ENCODE measurements around the gene IRF1.
"Not testable (repeated sequence)": the region's sequence is repeated elsewhere in the genome, so short reads cannot be mapped to it uniquely, and the experiment has no call there.

Gene IRF1, protein sequence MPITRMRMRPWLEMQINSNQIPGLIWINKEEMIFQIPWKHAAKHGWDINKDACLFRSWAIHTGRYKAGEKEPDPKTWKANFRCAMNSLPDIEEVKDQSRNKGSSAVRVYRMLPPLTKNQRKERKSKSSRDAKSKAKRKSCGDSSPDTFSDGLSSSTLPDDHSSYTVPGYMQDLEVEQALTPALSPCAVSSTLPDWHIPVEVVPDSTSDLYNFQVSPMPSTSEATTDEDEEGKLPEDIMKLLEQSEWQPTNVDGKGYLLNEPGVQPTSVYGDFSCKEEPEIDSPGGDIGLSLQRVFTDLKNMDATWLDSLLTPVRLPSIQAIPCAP

GRCh38 chr5:132490484-132491367, at the start of gene IRF1:
Gene IRF1, minus strand, starts transcription at chr5:132490773. Its CDS starts 1,295 bp downstream, at chr5:132489478.
- DNase-seq (ENCODE audit: low spot score): peak; percentile 98

DNA sequence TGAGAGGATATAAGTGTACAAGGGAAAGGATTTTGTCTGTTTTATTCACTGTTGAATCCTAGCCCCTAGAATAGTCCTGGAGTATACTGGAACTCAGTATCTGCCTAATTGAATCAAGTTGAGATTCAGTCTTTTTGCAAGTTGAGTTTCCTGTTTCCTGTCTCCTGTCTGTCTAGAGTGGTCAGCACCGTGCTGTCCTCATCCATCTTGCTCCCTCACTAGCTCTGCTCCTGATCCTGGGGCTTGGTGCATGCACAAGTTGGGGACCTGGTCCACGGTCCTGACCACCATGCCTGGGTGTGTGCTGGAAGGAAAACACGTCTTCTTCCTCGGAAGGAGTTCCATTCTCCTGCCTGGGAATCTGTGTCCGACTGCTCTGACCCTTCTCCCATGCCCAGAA, 49.6 kb upstream of the IRF1 start:
- no peak for DNase-seq (ENCODE audit: low spot score)

DNA sequence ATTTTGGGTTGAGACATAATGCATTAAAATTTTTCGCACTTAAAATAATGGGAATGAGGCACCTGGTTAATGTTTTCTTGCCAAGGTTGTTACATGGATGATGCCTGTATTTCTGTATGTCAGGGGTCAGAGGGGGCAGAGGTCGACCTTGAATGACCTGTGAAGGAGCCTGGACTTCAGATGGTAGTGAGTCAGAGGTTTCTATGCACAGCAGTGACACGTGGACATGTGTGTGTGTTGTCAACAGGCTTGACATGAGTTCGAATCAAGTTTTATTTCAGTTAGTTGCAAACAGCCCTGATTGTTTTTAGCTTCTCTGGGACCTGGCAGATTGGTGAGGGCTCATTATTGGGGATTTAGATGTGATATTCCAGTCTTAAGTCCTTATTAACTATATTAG, 49.1 kb upstream of the IRF1 start:
- DNase-seq (ENCODE audit: low spot score): no peak

DNA sequence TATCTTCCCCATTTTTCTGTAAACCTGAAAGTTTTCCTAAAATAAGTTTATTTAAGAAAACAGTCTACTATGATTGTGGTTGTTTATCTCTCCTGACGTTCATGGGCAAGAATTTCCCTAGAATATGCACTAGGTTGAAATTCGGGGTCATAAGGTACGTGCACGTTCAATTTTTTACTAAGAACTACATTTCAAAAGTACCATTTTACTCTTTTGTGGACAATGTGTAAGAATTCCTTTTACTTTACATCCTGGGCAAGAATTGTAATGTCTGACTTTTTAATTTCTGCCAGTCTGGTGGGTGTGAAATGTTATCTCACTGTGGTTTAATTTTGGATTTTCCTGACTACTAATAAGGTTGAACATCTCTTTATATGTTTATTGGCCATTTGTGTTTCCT, 40.4 kb upstream of the IRF1 start:
- no peak for DNase-seq (ENCODE audit: low spot score)

GRCh38 chr5:132528866-132529634, 38.5 kb upstream of the IRF1 start:
- DNase-seq (ENCODE audit: low spot score): no peak

DNA sequence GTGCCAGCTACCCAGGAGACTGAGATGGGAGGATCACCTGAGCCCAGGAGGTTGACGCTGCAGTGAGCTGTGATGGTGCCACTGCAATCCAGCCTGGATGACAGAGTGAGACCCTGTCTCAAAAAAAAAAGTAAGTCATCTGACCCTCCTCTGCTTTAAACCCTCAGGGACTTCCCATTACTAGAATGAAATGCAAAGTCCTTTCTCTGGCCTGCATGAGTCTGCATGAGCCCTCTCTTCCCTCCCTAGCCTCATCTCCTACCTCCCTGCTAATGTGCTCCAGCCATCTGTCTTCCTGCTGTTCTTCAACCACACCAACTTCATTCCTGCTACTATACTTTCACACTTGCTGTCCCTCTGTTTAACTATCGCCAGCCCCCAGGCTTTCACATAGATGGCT, 37.4 kb upstream of the IRF1 start:
- no peak for DNase-seq (ENCODE audit: low spot score)

DNA sequence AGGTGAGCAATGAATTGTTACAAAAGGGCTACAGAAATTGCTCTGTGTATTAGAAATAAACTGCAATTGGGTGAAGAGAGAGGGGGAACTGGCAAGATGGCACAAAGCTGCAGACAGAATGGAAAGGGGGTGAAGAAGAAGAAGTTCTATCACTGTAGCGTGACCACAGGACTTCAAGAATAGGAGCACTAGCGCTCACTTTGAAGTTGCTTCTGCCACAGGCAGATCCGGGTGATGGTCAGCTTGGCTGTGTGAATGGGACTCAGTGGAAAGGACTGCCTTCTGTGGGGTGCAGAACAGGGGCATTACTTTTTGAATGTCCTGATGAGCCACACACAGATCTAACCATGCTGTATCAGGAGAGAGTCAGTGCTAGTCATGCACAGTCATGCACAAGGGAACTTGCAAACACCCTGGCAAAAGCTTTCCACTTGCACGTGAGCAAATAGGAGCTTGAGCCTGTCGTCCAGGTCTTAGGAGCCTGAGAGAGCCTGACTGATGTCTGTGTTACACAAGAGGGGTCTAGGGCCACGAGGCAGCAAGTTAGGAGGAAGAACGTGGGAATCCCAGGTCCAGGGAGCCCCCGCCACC, 36.5 kb upstream of the IRF1 start:
- no peak for DNase-seq (ENCODE audit: low spot score)

GRCh38 chr5:132526290-132526973, 35.9 kb upstream of the IRF1 start:
- DNase-seq (ENCODE audit: low spot score): peak; percentile 38

GRCh38 chr5:132525299-132525724, 34.7 kb upstream of the IRF1 start:
- DNase-seq (ENCODE audit: low spot score): no peak

DNA sequence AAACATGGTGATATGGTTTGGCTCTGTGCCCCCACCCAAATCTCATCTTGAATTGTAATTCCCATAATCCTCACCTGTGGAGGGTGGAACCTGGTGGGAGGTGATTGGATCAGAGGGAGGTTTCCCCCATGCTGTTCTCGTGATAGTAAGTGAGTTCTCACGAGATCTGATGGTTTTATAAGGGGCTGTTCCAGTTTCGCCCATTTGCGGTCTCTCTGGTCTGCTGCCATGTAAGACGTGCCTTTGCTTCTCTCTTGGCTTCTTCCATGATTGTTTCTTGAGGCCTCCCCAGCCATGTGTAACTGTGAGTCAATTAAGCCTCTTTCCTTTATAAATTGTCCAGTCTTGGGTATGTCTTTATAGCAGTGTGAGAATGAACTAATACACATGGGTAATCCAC, 34.3 kb upstream of the IRF1 start:
- not testable (repeated sequence) for DNase-seq (ENCODE audit: low spot score)

- DNase-seq (ENCODE audit: low spot score): not testable (repeated sequence)
Measured at GRCh38 chr5:132522067-132522466, 31.5 kb upstream of the IRF1 start.

DNA sequence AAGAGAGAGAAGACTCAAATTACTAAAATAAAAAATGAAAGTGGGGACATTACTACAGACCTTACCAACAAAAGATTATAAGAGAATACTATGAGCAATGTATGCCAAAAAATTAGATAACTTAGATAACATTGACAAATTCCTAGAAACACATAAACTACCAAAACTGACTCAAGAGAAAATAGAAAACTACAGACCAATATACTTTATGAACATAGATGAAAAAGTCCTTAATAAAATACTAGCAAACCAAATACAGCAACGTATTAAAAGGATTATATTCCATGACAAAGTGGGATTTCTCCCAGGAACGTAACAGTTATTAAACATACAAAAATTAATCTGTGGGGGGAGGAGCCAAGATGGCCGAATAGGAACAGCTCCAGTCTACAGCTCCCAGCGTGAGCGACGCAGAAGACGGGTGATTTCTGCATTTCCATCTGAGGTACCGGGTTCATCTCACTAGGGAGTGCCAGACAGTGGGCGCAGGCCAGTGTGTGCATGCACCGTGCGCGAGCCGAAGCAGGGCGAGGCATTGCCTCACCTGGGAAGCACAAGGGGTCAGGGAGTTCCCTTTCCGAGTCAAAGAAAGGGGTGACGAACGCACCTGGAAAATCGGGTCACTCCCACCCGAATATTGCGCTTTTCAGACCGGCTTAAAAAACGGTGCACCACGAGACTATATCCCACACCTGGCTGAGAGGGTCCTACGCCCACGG, 23.2 kb upstream of the IRF1 start:
- not testable (repeated sequence) for DNase-seq (ENCODE audit: low spot score)

DNA sequence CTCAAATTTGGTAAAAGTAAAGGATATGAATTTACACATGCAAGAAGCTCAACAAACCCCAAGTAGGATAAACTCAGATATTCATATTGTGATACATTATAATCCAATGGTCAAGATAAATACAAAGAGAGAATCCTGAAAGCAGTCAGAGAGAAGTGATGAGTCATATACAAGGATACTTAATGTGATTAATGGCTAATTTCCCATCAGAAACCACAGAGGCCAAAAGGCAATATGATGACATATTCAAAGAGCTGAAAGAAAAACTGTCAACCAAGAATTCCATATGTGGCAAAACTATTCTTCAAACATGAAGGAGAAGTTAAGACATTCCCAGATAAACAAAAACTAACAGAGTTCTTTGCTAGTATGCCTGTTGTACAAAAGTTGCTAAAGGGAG, 19.5 kb upstream of the IRF1 start:
- DNase-seq (ENCODE audit: low spot score): peak; percentile 60

- DNase-seq (ENCODE audit: low spot score): peak; percentile 87
Measured at GRCh38 chr5:132506094-132506692, 15.6 kb upstream of the IRF1 start.

DNA sequence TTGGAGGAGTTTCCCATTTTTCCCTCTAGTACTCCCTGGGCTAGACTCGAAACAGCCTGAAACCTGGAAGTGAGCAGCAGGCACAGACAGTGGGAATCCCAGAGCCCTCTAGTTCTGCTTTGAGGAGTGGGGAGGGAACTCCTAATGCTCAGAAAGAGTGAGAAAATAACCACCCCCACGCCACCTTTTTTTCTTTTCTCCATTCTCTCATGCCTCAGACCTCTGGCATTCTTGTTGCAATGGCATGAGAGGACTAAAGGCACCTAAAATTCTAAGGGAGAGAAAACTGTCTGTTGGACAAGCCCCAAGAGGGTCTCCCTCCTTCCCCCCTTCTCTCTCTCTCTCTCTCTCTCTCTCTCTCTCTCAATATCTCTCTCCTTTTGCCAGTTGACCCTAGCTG, 15.1 kb upstream of the IRF1 start:
- DNase-seq (ENCODE audit: low spot score): no peak

DNA sequence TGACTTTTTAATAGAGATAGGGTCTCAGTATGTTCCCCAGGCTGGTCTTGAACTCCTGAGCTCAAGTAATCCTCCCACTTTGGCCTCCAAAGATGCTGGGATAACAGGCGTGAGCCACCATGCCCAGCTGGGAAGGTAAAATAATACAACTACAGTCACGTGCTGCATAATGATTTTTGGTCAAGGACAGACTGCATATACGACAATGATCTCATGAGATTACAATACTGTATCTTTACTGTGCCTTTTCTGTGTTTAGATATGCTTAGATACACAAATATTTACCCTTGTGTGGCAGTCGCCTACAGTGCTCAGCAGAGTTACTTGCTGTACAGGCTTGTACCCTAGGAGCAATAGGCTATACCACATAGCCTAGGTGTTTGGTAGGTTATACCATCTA, 14.2 kb upstream of the IRF1 start:
- DNase-seq (ENCODE audit: low spot score): no peak

DNA sequence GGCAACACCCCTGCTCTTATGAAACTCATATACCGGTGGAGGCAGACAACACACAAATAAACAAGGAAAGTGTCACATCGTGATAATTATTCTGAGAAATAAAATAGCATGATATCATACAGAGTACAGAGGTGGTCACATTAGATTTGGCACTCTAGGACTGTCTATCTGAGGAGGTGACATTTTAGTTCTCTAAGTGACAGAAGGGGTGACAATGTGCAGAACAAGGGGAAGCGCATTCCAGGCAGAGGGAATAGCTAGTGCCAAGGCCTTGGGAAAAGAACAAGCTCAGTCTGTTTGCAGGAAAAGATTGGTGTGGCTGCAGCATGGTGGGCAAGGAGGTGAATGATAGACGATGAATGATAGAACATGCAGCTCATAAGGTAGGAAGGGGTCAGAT, 12.7 kb upstream of the IRF1 start:
- no peak for DNase-seq (ENCODE audit: low spot score)

DNA sequence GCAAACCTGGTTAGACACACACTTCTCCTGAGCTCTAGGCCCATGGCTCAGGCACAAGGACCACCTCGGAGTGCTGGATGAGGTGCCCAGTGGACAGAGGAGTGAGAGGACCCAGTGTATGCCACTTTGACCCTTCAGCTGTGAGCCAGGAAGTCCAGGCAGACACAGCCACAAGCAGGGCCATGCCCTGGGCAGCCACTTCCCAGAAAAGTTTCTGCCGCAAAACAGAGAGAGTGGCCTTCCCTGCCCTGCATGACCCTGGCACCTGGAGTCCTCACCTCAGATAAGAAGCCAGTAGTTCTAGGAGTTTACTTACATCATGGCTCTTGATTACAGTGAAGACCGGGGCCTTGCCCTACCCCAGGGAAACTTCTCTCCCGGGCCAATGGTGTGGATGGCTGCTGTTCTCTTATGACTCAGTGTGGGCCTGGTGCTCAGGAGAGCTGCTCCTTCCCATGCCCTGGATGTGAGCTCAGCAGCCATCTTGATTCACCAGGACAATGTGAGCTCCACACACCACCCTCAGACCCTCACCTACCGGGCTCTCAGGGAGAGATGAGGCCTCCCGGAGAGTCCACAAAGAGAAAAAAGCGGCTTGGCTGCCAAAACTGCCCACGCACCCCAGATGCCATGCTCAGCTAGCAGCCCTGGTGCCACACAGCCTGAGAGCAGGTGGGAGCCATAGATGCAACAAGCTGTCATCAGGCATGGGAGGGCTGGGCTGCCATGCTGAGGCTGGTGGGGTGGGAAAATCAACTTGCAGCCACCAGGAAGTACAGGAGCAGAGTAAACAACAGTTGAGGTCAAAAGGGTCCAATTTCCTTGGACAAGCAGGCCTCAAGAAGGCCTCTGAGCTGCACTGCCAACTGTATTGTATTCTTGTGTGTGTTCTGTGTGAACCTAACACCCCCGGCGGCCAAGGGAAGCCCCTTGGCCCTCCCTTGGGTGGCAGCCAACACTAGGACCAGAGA, 11.7 kb upstream of the IRF1 start:
- DNase-seq (ENCODE audit: low spot score): no peak

DNA sequence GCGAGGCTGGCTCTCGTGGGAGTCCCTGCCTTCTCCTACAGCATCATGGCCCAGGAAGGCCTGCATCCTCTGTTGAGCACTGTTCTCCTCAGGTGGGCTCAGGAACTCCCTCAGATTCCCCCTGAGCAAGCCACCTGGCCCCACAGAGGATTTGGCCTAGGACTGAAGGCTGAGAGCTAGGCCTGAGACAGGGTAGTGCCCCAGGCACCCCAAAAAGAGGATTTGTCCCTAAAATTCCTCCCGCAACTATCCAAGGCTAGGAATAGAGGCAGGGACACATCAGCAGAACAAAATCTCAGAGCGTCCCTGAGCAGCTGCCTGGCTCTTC, 11.0 kb upstream of the IRF1 start:
- no peak for DNase-seq (ENCODE audit: low spot score)

Data from hepatic stellate cell (primary cell).